ENCODE data around the gene TAF11L5. TPM values are rescaled to one million over a fixed set of nuclear protein-coding genes. Genes with fewer than 3 reads are reported as not detected.
"Not testable (repeated sequence)": the region's sequence is repeated elsewhere in the genome, so short reads cannot be mapped to it uniquely, and the experiment has no call there.

Gene TAF11L5
- total RNA-seq (not detected in 2 replicates), polyA plus RNA-seq (not detected in 2 replicates)

- not testable (repeated sequence) for H3K27me3 ChIP-seq; DNase-seq (ENCODE audit: low read depth in 1 of 2, low spot score in 1 of 2); H3K27ac ChIP-seq; H3K36me3 ChIP-seq; H3K4me3 ChIP-seq; H3K4me1 ChIP-seq (ENCODE audit: low read depth); H3K9me3 ChIP-seq (ENCODE audit: low read depth)
Observed at GRCh38 chr5:17524935-17525334, at the start of gene TAF11L5. TAF11L5 (plus strand) TSS chr5:17525235.

- DNase-seq (ENCODE audit: low read depth in 1 of 2, low spot score in 1 of 2): no peak
- peaks cover 35% of the 10 kb centered on the region for H3K27me3 ChIP-seq
- TF ChIP-seq CTCF (IDR thresholded peaks at IDR 0.05; ENCODE audit: low read depth, low read length): no peak
- H3K4me1 ChIP-seq (ENCODE audit: low read depth): no peaks in the 10 kb centered on the region
- no peaks in the 10 kb centered on the region for H3K9me3 ChIP-seq (ENCODE audit: low read depth)
- no peak overlapping the region for H3K4me3 ChIP-seq
- no peaks in the 10 kb centered on the region for H3K36me3 ChIP-seq
- no peak overlapping the region for H3K27ac ChIP-seq
Observed at GRCh38 chr5:17477043-17477442, 48.0 kb upstream of the TAF11L5 start.

- peak in 1 of 2 donors; percentile 26 for DNase-seq (ENCODE audit: low read depth in 1 of 2, low spot score in 1 of 2)
- H3K4me3 ChIP-seq: no peak overlapping the region
- H3K4me1 ChIP-seq (ENCODE audit: low read depth): no peaks in the 10 kb centered on the region
- H3K27me3 ChIP-seq: peaks cover 32% of the 10 kb centered on the region
- H3K36me3 ChIP-seq: no peaks in the 10 kb centered on the region
- no peak overlapping the region for H3K27ac ChIP-seq
- TF ChIP-seq CTCF (IDR thresholded peaks at IDR 0.05; ENCODE audit: low read depth, low read length): no peak
- H3K9me3 ChIP-seq (ENCODE audit: low read depth): no peaks in the 10 kb centered on the region
Observed at GRCh38 chr5:17477573-17478265, 47.3 kb upstream of the TAF11L5 start.

GRCh38 chr5:17481378-17481777 lies 43.7 kb upstream of the TAF11L5 start:
- Histone ChIP-seq H3K36me3 (no peaks in the 10 kb centered on the region), H3K27me3 (peaks cover 12% of the 10 kb centered on the region), H3K4me1 (ENCODE audit: low read depth) (no peaks in the 10 kb centered on the region), H3K4me3 (no peak overlapping the region), H3K27ac (no peak overlapping the region), H3K9me3 (ENCODE audit: low read depth) (no peaks in the 10 kb centered on the region)
- no peak for TF ChIP-seq CTCF (IDR thresholded peaks at IDR 0.05; ENCODE audit: low read depth, low read length)
- no peak for DNase-seq (ENCODE audit: low read depth in 1 of 2, low spot score in 1 of 2)

- no peaks in the 10 kb centered on the region for H3K9me3 ChIP-seq (ENCODE audit: low read depth)
- no peak for TF ChIP-seq CTCF (IDR thresholded peaks at IDR 0.05; ENCODE audit: low read depth, low read length)
- no peaks in the 10 kb centered on the region for H3K4me1 ChIP-seq (ENCODE audit: low read depth)
- no peak for DNase-seq (ENCODE audit: low read depth in 1 of 2, low spot score in 1 of 2)
- H3K27me3 ChIP-seq: peaks cover 12% of the 10 kb centered on the region
- H3K36me3 ChIP-seq: no peaks in the 10 kb centered on the region
- no peak overlapping the region for H3K4me3 ChIP-seq
- no peak overlapping the region for H3K27ac ChIP-seq
Observed at GRCh38 chr5:17482790-17483189, 42.2 kb upstream of the TAF11L5 start.

GRCh38 chr5:17486464-17487173 lies 38.4 kb upstream of the TAF11L5 start:
- not testable (repeated sequence) for H3K27me3 ChIP-seq; H3K9me3 ChIP-seq (ENCODE audit: low read depth); H3K4me3 ChIP-seq; DNase-seq (ENCODE audit: low read depth in 1 of 2, low spot score in 1 of 2); H3K4me1 ChIP-seq (ENCODE audit: low read depth); H3K27ac ChIP-seq; H3K36me3 ChIP-seq

Measured in cardiac muscle cell (in vitro differentiated cells and primary cell).